AG04450 (cell line): ENCODE results near the gene DACH2. TPM values are rescaled to one million over a fixed set of nuclear protein-coding genes. Genes with fewer than 3 reads are reported as not detected.
"Not testable (repeated sequence)": the region's sequence is repeated elsewhere in the genome, so short reads cannot be mapped to it uniquely, and the experiment has no call there.

ENCODE experiments used
- CTCF ChIA-PET: fragments of 300-600, 350-600 bp; formaldehyde crosslinking; extraction: SDS; loops from one replicate; lab custom pipeline; 2022; ENCODE audit warnings: antibody characterized with exemption, inconsistent platforms; lab: Charles Lee
- POLR2A ChIA-PET: fragments of 350-600 bp; formaldehyde crosslinking; extraction: SDS; loops from one replicate; lab custom pipeline; 2021; ENCODE audit warnings: antibody characterized with exemption, inconsistent platforms; lab: Yijun Ruan, JAX
- DNase-seq: peaks from one replicate; pipeline ENCODE4 v3.0.0-alpha.2; 2011; ENCODE audit warnings: low read depth, low spot score
- H3K27ac ChIP-seq: one replicate; pipeline ENCODE4 v1.5.1; 2012; ENCODE audit warnings: low read depth, low read length, control low read depth
- H3K27me3 ChIP-seq: one replicate; pipeline ENCODE4 v1.6.0; 2012; ENCODE audit warnings: low read length; ENCODE audit not compliant: control insufficient read depth, insufficient read depth
- H3K4me3 ChIP-seq: 2 replicates; pipeline ENCODE4 v1.5.1; 2011; ENCODE audit warnings: mild to moderate bottlenecking, low read depth, low read length, control low read depth
- H3K9me3 ChIP-seq: 2 replicates; pipeline ENCODE4 v1.5.1; 2012; ENCODE audit warnings: low read length; ENCODE audit not compliant: control insufficient read depth, insufficient read depth
- CTCF ChIP-seq: IDR thresholded peaks from 2 replicates; pipeline ENCODE4 v1.5.1; 2011; ENCODE audit warnings: low read depth, low read length, control low read depth, inconsistent platforms
- polyA plus RNA-seq: library from polyadenylated mRNA; depleted of rRNA; stranded (reverse); fragments of >200 nt; gene quantifications from 2 replicates; pipeline ENCODE4 v1.2.3, GENCODE V29; 2011

The DACH2 gene
- polyA plus RNA-seq, 1 experiment = 0.61 TPM

DNA sequence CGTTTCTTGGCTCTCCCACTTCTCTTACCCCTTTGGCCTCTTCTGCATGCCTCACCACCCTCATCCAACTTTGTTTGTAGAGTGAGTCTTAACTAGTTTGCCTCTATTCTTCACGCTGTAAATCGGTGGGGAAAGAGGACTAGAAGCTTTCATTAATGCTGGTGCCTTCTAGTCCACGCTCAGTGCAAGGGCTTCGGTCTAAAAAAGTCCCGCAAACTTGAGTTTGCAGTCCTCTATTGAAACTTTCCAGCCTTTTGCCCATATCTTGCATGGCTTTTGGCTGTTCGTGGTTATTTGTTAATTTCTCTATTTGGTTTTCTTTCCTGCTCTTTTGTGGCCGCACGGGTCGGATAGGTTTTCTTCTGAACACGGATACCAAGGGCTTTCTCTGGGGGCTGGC is 868 bp downstream of the DACH2 start:
- DNase-seq = no peak
- no peak for TF ChIP-seq CTCF
- CTCF ChIA-PET = no interaction called here
- Histone ChIP-seq H3K27ac (no peak overlapping the region), H3K9me3 (no peaks in the 10 kb centered on the region), H3K27me3 (peaks cover 9% of the 10 kb centered on the region), H3K4me3 (peak overlapping the region; percentile 59)
- POLR2A ChIA-PET = no interaction called here

DNA sequence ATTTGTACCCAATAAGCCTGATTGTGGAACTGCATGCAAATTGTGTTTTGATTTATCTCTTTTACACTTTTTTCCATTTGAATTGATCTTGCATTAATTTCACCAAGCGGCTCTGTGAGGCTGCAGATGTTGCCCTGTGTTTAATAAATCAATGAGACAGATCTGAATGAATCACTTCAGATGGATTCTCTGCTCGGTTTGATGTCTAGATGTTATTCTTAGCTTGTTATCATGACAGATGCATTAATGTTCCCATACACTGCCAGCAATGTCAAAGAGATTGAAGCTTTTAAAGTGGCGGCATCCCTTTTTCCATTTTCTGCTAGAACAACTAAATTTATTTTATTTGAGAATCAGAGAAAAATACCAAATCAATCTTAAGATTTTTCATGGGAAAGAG is 6.3 kb downstream of the DACH2 start:
- no peak for DNase-seq

GRCh38 chrX:86171366-86171765 is 23.1 kb downstream of the DACH2 start:
- ChIA-PET CTCF (interaction anchor here (4.7 kb wide), 1 partner anchor 38 kb away, joined by 30 read pairs; no protein-coding TSS in a partner anchor), POLR2A (no interaction called here)
- no peak for DNase-seq
- no peaks in the 10 kb centered on the region for H3K27me3 ChIP-seq
- H3K9me3 ChIP-seq = no peaks in the 10 kb centered on the region
- peak; percentile 56 for TF ChIP-seq CTCF
- no peak overlapping the region for H3K4me3 ChIP-seq
- no peak overlapping the region for H3K27ac ChIP-seq

More for the DNA sequence above, 6.3 kb downstream of the DACH2 start:
- H3K27me3 ChIP-seq = peaks cover 3% of the 10 kb centered on the region
- no peak overlapping the region for H3K27ac ChIP-seq
- ChIA-PET CTCF (no interaction called here), POLR2A (no interaction called here)
- TF ChIP-seq CTCF = no peak
- no peak overlapping the region for H3K4me3 ChIP-seq
- no peaks in the 10 kb centered on the region for H3K9me3 ChIP-seq

DNA sequence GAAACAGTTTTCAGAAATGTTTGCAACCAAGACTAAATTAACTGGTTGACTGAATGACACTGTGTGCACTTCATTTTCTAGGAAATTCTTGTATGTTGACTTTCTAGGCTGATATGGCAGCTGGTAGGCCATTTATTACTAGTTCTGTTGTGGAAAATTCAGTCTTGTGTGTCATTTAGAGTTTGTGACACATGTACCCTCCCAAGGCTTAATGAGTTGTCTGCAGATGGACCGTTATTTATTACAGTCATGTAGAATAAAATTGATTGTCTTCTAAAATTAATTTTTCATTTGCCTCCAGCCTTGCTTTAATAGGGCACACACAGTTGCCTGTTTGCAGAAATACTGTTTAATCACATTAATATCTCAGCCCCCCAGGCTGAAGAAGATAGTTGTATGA is 30.7 kb downstream of the DACH2 start:
- Histone ChIP-seq H3K4me3 (no peak overlapping the region), H3K27ac (no peak overlapping the region), H3K27me3 (no peaks in the 10 kb centered on the region), H3K9me3 (no peaks in the 10 kb centered on the region)
- ChIA-PET CTCF (no interaction called here), POLR2A (no interaction called here)
- DNase-seq = no peak
- TF ChIP-seq CTCF = no peak

- H3K27ac ChIP-seq, CTCF ChIA-PET, H3K9me3 ChIP-seq, H3K27me3 ChIP-seq, POLR2A ChIA-PET, DNase-seq, H3K4me3 ChIP-seq: not testable (repeated sequence)
These were observed 33.1 kb downstream of the DACH2 start for GRCh38 chrX:86181325-86181724.

GRCh38 chrX:86192827-86193226 is 44.6 kb downstream of the DACH2 start:
- CTCF ChIA-PET = no interaction called here
- DNase-seq = no peak
- Histone ChIP-seq H3K9me3 (no peaks in the 10 kb centered on the region), H3K4me3 (no peak overlapping the region), H3K27ac (no peak overlapping the region), H3K27me3 (no peaks in the 10 kb centered on the region)
- TF ChIP-seq CTCF = no peak
- POLR2A ChIA-PET = no interaction called here
